DOHH2 (cell line): ENCODE measurements around the gene LRRC40.

Experiments used
- H3F3A ChIP-seq: fragments of 200-600 bp; sonication (generic), shearing (Covaris generic); 2 replicates; pipeline ENCODE4 v1.6.0; 2016; ENCODE audit warnings: antibody characterized with exemption, mild to moderate bottlenecking; ENCODE audit not compliant: control insufficient read depth, insufficient read depth
- H3K27ac ChIP-seq: fragments of 200-600 bp; sonication (generic); 2 replicates; pipeline ENCODE4 v1.5.1; 2014; ENCODE audit warnings: low read depth, mild to moderate bottlenecking, low read length, moderate library complexity
- H3K27me3 ChIP-seq: fragments of 200-600 bp; sonication (generic); 2 replicates; pipeline ENCODE4 v1.6.1; 2014; ENCODE audit warnings: mild to moderate bottlenecking, low read length, mixed read lengths; ENCODE audit not compliant: control insufficient read depth
- H3K36me3 ChIP-seq: fragments of 200-600 bp; sonication (generic); 2 replicates; pipeline ENCODE4 v1.6.1; 2014; ENCODE audit warnings: mild to moderate bottlenecking, low read length, moderate library complexity, mixed read lengths; ENCODE audit not compliant: control insufficient read depth
- H3K4me1 ChIP-seq: fragments of 200-600 bp; sonication (generic); 2 replicates; pipeline ENCODE4 v1.6.1; 2014; ENCODE audit warnings: mild to moderate bottlenecking, low read length, mixed read lengths; ENCODE audit not compliant: control insufficient read depth
- H3K4me2 ChIP-seq: fragments of 200-600 bp; sonication (generic); 2 replicates; pipeline ENCODE4 v1.6.0; 2014; ENCODE audit warnings: mild to moderate bottlenecking, low read length, moderate library complexity
- H3K4me3 ChIP-seq: fragments of 200-600 bp; sonication (generic); 2 replicates; pipeline ENCODE4 v1.5.1; 2014; ENCODE audit warnings: mild to moderate bottlenecking, low read length, mixed read lengths
- H3K79me2 ChIP-seq: fragments of 200-600 bp; sonication (generic); 2 replicates; pipeline ENCODE4 v1.6.1; 2014; ENCODE audit warnings: mild to moderate bottlenecking, low read length, mixed read lengths; ENCODE audit not compliant: control insufficient read depth
- H3K9me2 ChIP-seq: fragments of 200-600 bp; sonication (generic); replicated peaks from 2 replicates; pipeline ENCODE4 v1.6.1; 2014; ENCODE audit warnings: mild to moderate bottlenecking, low read length, mixed read lengths; ENCODE audit not compliant: control insufficient read depth
- H3K9me3 ChIP-seq: fragments of 200-600 bp; sonication (generic); 2 replicates; pipeline ENCODE4 v1.6.1; 2014; ENCODE audit warnings: antibody characterized with exemption, low read length, mixed read lengths; ENCODE audit not compliant: control insufficient read depth, insufficient read depth
- H4K20me1 ChIP-seq: fragments of 200-600 bp; sonication (generic); 2 replicates; pipeline ENCODE4 v1.6.0; 2014; ENCODE audit warnings: low read depth, mild to moderate bottlenecking, antibody characterized with exemption, low read length, moderate library complexity; ENCODE audit not compliant: control insufficient read depth, insufficient read depth
- CTCF ChIP-seq: fragments of 200-600 bp; sonication (generic); IDR thresholded peaks from one replicate; pipeline ENCODE4 v1.5.1; 2014; ENCODE audit warnings: antibody characterized with exemption, mild to moderate bottlenecking, low read depth, low read length; ENCODE audit not compliant: poor library complexity, severe bottlenecking
- EZH2phosphoT487 ChIP-seq: fragments of 200-600 bp; sonication (generic); IDR thresholded peaks from 2 replicates; pipeline ENCODE4 v1.6.1; 2017; ENCODE audit warnings: borderline replicate concordance, mild to moderate bottlenecking, antibody characterized with exemption, low read length, moderate library complexity, mixed read lengths

The LRRC40 gene

GRCh38 chr1:70169018-70169839 lies 36.1 kb downstream of the LRRC40 start:
- Histone ChIP-seq H3K4me1 (no peaks in the 10 kb centered on the region), H3K9me2 (no peaks in the 10 kb centered on the region), H3K79me2 (no peaks in the 10 kb centered on the region), H3K27ac (no peak overlapping the region), H3K4me3 (no peak overlapping the region), H4K20me1 (no peaks in the 10 kb centered on the region), H3K27me3 (no peaks in the 10 kb centered on the region), H3K4me2 (no peak overlapping the region), H3F3A (no peaks in the 10 kb centered on the region), H3K36me3 (peaks cover 11% of the 10 kb centered on the region), H3K9me3 (no peaks in the 10 kb centered on the region)
- no peak for TF ChIP-seq EZH2phosphoT487
- no peak for TF ChIP-seq CTCF

GRCh38 chr1:70168283-70168682 lies 37.1 kb downstream of the LRRC40 start:
- H3K27ac ChIP-seq: no peak overlapping the region
- peaks cover 7% of the 10 kb centered on the region for H3K36me3 ChIP-seq
- no peak overlapping the region for H3K4me3 ChIP-seq
- no peaks in the 10 kb centered on the region for H4K20me1 ChIP-seq
- no peak overlapping the region for H3K4me2 ChIP-seq
- no peaks in the 10 kb centered on the region for H3K4me1 ChIP-seq
- TF ChIP-seq CTCF (no peak), EZH2phosphoT487 (no peak)
- H3K9me2 ChIP-seq: no peaks in the 10 kb centered on the region
- H3F3A ChIP-seq: no peaks in the 10 kb centered on the region
- H3K9me3 ChIP-seq: no peaks in the 10 kb centered on the region
- H3K27me3 ChIP-seq: no peaks in the 10 kb centered on the region
- no peaks in the 10 kb centered on the region for H3K79me2 ChIP-seq

DNA sequence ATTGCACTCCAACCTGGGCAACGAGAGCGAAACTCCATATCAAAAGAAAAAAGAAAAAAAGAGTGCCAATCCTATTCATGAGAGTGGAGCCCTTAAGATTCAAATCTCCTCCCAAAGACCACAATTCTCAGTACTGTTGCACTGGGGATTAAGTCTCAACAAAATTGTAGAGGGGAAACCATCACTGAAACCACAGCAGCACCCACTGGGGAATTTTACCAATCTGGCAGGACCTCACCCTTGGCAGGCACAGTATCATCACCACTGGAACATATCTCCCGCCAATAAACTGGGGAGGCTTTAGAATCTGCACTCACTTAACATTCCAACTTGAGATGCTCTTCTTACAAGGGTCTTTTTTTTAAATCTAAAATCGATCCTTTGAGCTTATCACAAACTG lies 41.0 kb downstream of the LRRC40 start:
- Histone ChIP-seq H3K9me2 (no peaks in the 10 kb centered on the region), H3K27ac (no peak overlapping the region), H3K27me3 (no peaks in the 10 kb centered on the region), H3K4me2 (no peak overlapping the region), H3K36me3 (no peaks in the 10 kb centered on the region; the same call in 1 of the 2 replicates), H4K20me1 (no peaks in the 10 kb centered on the region), H3K9me3 (no peaks in the 10 kb centered on the region), H3K4me3 (no peak overlapping the region), H3K4me1 (no peaks in the 10 kb centered on the region), H3F3A (no peaks in the 10 kb centered on the region), H3K79me2 (no peaks in the 10 kb centered on the region)
- no peak for TF ChIP-seq CTCF
- TF ChIP-seq EZH2phosphoT487: no peak
